Measurements from ENCODE around the gene ACVR2A.

Gene ACVR2A

DNA sequence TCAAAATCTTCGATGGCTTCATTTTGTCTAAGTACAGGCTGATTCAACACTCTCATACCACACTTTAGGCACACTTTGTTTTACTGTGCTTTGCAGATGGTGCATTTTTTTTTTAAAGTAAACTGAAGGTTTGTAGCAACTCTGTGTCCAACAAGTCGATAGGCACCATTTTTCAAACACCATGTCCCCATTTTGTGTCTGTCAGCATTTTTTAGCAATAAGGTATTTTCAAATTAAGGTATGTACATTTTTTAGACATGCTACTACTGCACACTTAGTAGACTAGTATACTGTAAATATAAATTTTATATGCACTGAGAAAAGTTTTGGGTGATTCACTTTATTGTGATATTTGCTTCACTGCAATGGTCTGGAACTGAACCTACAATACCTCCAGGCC, 131.3 kb downstream of the ACVR2A start:
- TF ChIP-seq, protein P1, sequence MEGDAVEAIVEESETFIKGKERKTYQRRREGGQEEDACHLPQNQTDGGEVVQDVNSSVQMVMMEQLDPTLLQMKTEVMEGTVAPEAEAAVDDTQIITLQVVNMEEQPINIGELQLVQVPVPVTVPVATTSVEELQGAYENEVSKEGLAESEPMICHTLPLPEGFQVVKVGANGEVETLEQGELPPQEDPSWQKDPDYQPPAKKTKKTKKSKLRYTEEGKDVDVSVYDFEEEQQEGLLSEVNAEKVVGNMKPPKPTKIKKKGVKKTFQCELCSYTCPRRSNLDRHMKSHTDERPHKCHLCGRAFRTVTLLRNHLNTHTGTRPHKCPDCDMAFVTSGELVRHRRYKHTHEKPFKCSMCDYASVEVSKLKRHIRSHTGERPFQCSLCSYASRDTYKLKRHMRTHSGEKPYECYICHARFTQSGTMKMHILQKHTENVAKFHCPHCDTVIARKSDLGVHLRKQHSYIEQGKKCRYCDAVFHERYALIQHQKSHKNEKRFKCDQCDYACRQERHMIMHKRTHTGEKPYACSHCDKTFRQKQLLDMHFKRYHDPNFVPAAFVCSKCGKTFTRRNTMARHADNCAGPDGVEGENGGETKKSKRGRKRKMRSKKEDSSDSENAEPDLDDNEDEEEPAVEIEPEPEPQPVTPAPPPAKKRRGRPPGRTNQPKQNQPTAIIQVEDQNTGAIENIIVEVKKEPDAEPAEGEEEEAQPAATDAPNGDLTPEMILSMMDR (IDR thresholded peaks at IDR 0.05; ENCODE audit: control insufficient read depth, extremely low read depth, insufficient read depth), result no peak
- DNase-seq (ENCODE audit: low read depth), result no peak
- no peak overlapping the region for H3K4me3 ChIP-seq (ENCODE audit: low read depth, low read length)

- H3K4me3 ChIP-seq (ENCODE audit: low read depth, low read length), result no peak overlapping the region
- no peak for DNase-seq (ENCODE audit: low read depth)
Observed at GRCh38 chr2:147977679-147978078, 132.8 kb downstream of the ACVR2A start.

More at GRCh38 chr2:147977679-147978078, 132.8 kb downstream of the ACVR2A start:
- TF ChIP-seq, protein P1 (IDR thresholded peaks at IDR 0.05; ENCODE audit: control insufficient read depth, extremely low read depth, insufficient read depth), result no peak
